Measurements from ENCODE around the gene ZC3H14. TPM values are rescaled to one million over a fixed set of nuclear protein-coding genes. Genes with fewer than 3 reads are reported as not detected.

Gene ZC3H14
- 116 and 140 TPM in 2 replicates for total RNA-seq (ENCODE audit: low replicate concordance)

- H3K9me3 ChIP-seq (ENCODE audit: low read depth): no peaks in the 10 kb centered on the region
- H4K20me1 ChIP-seq (ENCODE audit: low read depth): peaks cover 34% of the 10 kb centered on the region
- peaks cover 32% of the 10 kb centered on the region for H3K4me1 Mint-ChIP-seq
- peaks cover 51% of the 10 kb centered on the region for H3K79me2 ChIP-seq (ENCODE audit: low read depth)
- H3K4me1 ChIP-seq: peaks cover 12% of the 10 kb centered on the region
- H3K4me3 ChIP-seq: peak within 1 kb of the TSS; percentile 87
- peak; percentile 95 for DNase-seq (ENCODE audit: low spot score)
- H3K27ac ChIP-seq: peak within 1 kb of the TSS; percentile 90
- TF ChIP-seq CTCF (IDR thresholded peaks at IDR 0.05) (no peak), EZH2 (IDR thresholded peaks at IDR 0.05) (peak; percentile 42)
- peaks cover 17% of the 10 kb centered on the region for H3K36me3 ChIP-seq
- H3K36me3 Mint-ChIP-seq: peaks cover 8% of the 10 kb centered on the region
- no peaks in the 10 kb centered on the region for H3K27me3 ChIP-seq
- peaks cover 9% of the 10 kb centered on the region for H3F3A ChIP-seq (ENCODE audit: low read depth)
- H3K27me3 Mint-ChIP-seq (ENCODE audit: insufficient read depth, low read depth): peaks cover 1% of the 10 kb centered on the region
- peak within 1 kb of the TSS; percentile 58 for H2AFZ ChIP-seq (replicated peaks)
- peak within 1 kb of the TSS; percentile 92 for H3K4me3 Mint-ChIP-seq
- H3K9me3 Mint-ChIP-seq: peaks cover 2% of the 10 kb centered on the region
- H3K4me2 ChIP-seq: peak within 1 kb of the TSS; percentile 88
- H3K27ac Mint-ChIP-seq: peak within 1 kb of the TSS; percentile 96
- peak within 1 kb of the TSS; percentile 87 for H3K9ac ChIP-seq
Measured at GRCh38 chr14:88562831-88563686, at the start of gene ZC3H14. ZC3H14 (plus strand) TSS chr14:88563037; CDS start chr14:88563134, 97 bp downstream.

- Histone ChIP-seq H3F3A (ENCODE audit: low read depth) (peaks cover 8% of the 10 kb centered on the region), H3K4me2 (peak overlapping the region; percentile 69), H3K79me2 (ENCODE audit: low read depth) (peaks cover 11% of the 10 kb centered on the region), H3K9ac (no peak overlapping the region), H3K4me1 (peaks cover 23% of the 10 kb centered on the region), H4K20me1 (ENCODE audit: low read depth) (no peaks in the 10 kb centered on the region), H3K27ac (no peak overlapping the region), H3K27me3 (no peaks in the 10 kb centered on the region), H2AFZ (replicated peaks) (no peak overlapping the region), H3K4me3 (no peak overlapping the region), H3K36me3 (no peaks in the 10 kb centered on the region), H3K9me3 (ENCODE audit: low read depth) (no peaks in the 10 kb centered on the region)
- Mint-ChIP-seq H3K27ac (peak overlapping the region; percentile 43), H3K9me3 (no peaks in the 10 kb centered on the region), H3K36me3 (peaks cover 18% of the 10 kb centered on the region), H3K27me3 (ENCODE audit: insufficient read depth, low read depth) (no peaks in the 10 kb centered on the region), H3K4me3 (no peak overlapping the region), H3K4me1 (peaks cover 29% of the 10 kb centered on the region)
- DNase-seq (ENCODE audit: low spot score): no peak
- no peak for TF ChIP-seq CTCF (IDR thresholded peaks at IDR 0.05)
- no peak for TF ChIP-seq EZH2phosphoT487 (IDR thresholded peaks at IDR 0.05)
- no peak for TF ChIP-seq EZH2 (IDR thresholded peaks at IDR 0.05)
Measured at GRCh38 chr14:88515499-88516221, 47.2 kb upstream of the ZC3H14 start.

GRCh38 chr14:88516861-88517357, 45.9 kb upstream of the ZC3H14 start:
- Mint-ChIP-seq H3K9me3 (no peaks in the 10 kb centered on the region), H3K27me3 (ENCODE audit: insufficient read depth, low read depth) (no peaks in the 10 kb centered on the region), H3K27ac (peak overlapping the region; percentile 61), H3K4me3 (peak overlapping the region; percentile 68), H3K4me1 (peaks cover 29% of the 10 kb centered on the region), H3K36me3 (peaks cover 17% of the 10 kb centered on the region)
- Histone ChIP-seq H3K4me1 (peaks cover 23% of the 10 kb centered on the region), H3K4me3 (peak overlapping the region; percentile 21), H3K36me3 (no peaks in the 10 kb centered on the region), H3K9ac (no peak overlapping the region), H3F3A (ENCODE audit: low read depth) (peaks cover 8% of the 10 kb centered on the region), H3K4me2 (peak overlapping the region; percentile 69), H3K9me3 (ENCODE audit: low read depth) (no peaks in the 10 kb centered on the region), H3K79me2 (ENCODE audit: low read depth) (peaks cover 16% of the 10 kb centered on the region), H2AFZ (replicated peaks) (no peak overlapping the region), H3K27me3 (no peaks in the 10 kb centered on the region), H4K20me1 (ENCODE audit: low read depth) (no peaks in the 10 kb centered on the region), H3K27ac (peak overlapping the region; percentile 73)
- TF ChIP-seq CTCF (IDR thresholded peaks at IDR 0.05) (no peak), EZH2 (IDR thresholded peaks at IDR 0.05) (no peak), EZH2phosphoT487 (IDR thresholded peaks at IDR 0.05) (no peak)
- DNase-seq (ENCODE audit: low spot score): peak; percentile 81

Data from neural progenitor cell (in vitro differentiated cells).